IMR-90 (cell line): Measurements from ENCODE around the gene FGGY. TPM values are rescaled to one million over a fixed set of nuclear protein-coding genes. Genes with fewer than 3 reads are reported as not detected.
"Not testable (repeated sequence)": the region's sequence is repeated elsewhere in the genome, so short reads cannot be mapped to it uniquely, and the experiment has no call there.

Source experiments
- ATAC-seq: fragments of 200-7000 bp; cut with Tn5 transposase; 2 replicates; pipeline ENCODE4 v1.9.1; 2020; ENCODE audit warnings: low read depth, mild to moderate bottlenecking, moderate library complexity
- BruUV-seq: library from RNA; stranded (reverse); fragments of 400-500 nt; replicated peaks from 2 replicates; lab custom pipeline; 2021; lab: Mats Ljungman, UMichigan
- CTCF ChIA-PET: fragments of 300-600 bp; formaldehyde crosslinking; extraction: SDS; loops from one replicate; lab custom pipeline; 2021; ENCODE audit warnings: antibody characterized with exemption; lab: Yijun Ruan, JAX
- POLR2A ChIA-PET: fragments of 300-600 bp; sonication (Branson Sonifier 250); formaldehyde crosslinking; loops from one replicate; lab custom pipeline; 2022; ENCODE audit warnings: antibody characterized with exemption; ENCODE audit not compliant: unreplicated experiment; lab: Charles Lee
- DNase-seq: peaks from one replicate; pipeline ENCODE4 v3.0.0; 2013
- H2AFZ ChIP-seq: replicated peaks from 2 replicates; pipeline ENCODE3; 2013; ENCODE audit warnings: low read length, mild to moderate bottlenecking; ENCODE audit not compliant: poor library complexity
- H2AK5ac ChIP-seq: 2 replicates; pipeline ENCODE4 v1.6.1; 2013; ENCODE audit warnings: low read depth, low read length, inconsistent platforms
- H2AK9ac ChIP-seq: replicated peaks from 2 replicates; pipeline ENCODE3; 2013; ENCODE audit warnings: mild to moderate bottlenecking, low read depth, low read length, moderate library complexity; ENCODE audit not compliant: poor library complexity
- H2BK120ac ChIP-seq: 2 replicates; pipeline ENCODE4 v1.6.1; 2013; ENCODE audit warnings: low read depth, low read length, inconsistent platforms
- H2BK15ac ChIP-seq: 3 replicates; pipeline ENCODE4 v1.6.1; 2013; ENCODE audit warnings: low read depth, low read length, inconsistent platforms
- H2BK20ac ChIP-seq: 2 replicates; pipeline ENCODE4 v1.6.1; 2013; ENCODE audit warnings: low read depth, mild to moderate bottlenecking, inconsistent platforms, low read length, moderate library complexity
- H2BK5ac ChIP-seq: 2 replicates; pipeline ENCODE4 v1.6.1; 2013; ENCODE audit warnings: mild to moderate bottlenecking, low read depth, low read length, inconsistent platforms; ENCODE audit not compliant: poor library complexity, severe bottlenecking
- H3K14ac ChIP-seq: replicated peaks from 2 replicates; pipeline ENCODE4 v1.6.1; 2013; ENCODE audit warnings: low read depth, low read length, inconsistent platforms
- H3K18ac ChIP-seq: 2 replicates; pipeline ENCODE4 v1.6.1; 2013; ENCODE audit warnings: low read depth, low read length, control low read depth
- H3K23ac ChIP-seq: 2 replicates; pipeline ENCODE4 v1.6.1; 2013; ENCODE audit warnings: low read depth, low read length, inconsistent platforms
- H3K27ac ChIP-seq: 2 replicates; pipeline ENCODE4 v1.5.1; 2013; ENCODE audit warnings: mild to moderate bottlenecking, control low read depth, low read length; ENCODE audit not compliant: insufficient read depth
- H3K27me3 ChIP-seq: 2 replicates; pipeline ENCODE4 v1.6.1; 2013; ENCODE audit warnings: low read length; ENCODE audit not compliant: control insufficient read depth, insufficient read depth
- H3K36me3 ChIP-seq: 2 replicates; pipeline ENCODE4 v1.6.1; 2013; ENCODE audit warnings: low read length, mixed read lengths; ENCODE audit not compliant: control insufficient read depth, insufficient read depth
- H3K4ac ChIP-seq: 2 replicates; pipeline ENCODE4 v1.6.1; 2013; ENCODE audit warnings: low read depth, low read length, inconsistent platforms
- H3K4me1 ChIP-seq: 2 replicates; pipeline ENCODE4 v1.6.1; 2013; ENCODE audit warnings: low read length, mixed read lengths; ENCODE audit not compliant: control insufficient read depth, insufficient read depth
- H3K4me2 ChIP-seq: 2 replicates; pipeline ENCODE4 v1.6.1; 2013; ENCODE audit warnings: low read depth, mild to moderate bottlenecking, control low read depth, low read length, moderate library complexity
- H3K4me3 ChIP-seq: 2 replicates; pipeline ENCODE4 v1.5.1; 2013; ENCODE audit warnings: low read depth, mild to moderate bottlenecking, control low read depth, low read length, moderate library complexity; ENCODE audit not compliant: insufficient read depth
- H3K56ac ChIP-seq: 2 replicates; pipeline ENCODE4 v1.6.1; 2013; ENCODE audit warnings: low read length, inconsistent platforms; ENCODE audit not compliant: insufficient read depth; ENCODE audit errors: extremely low read depth
- H3K79me1 ChIP-seq, 2 experiments: 2 replicates each; pipeline ENCODE4 v1.6.1; 2013; ENCODE audit warnings: low read length in 2 of 2, inconsistent platforms in 1 of 2, low read depth in 1 of 2
- H3K9ac ChIP-seq: 2 replicates; pipeline ENCODE4 v1.6.1; 2013; ENCODE audit warnings: low read depth, low read length, control low read depth
- H3K9me1 ChIP-seq: 2 replicates; pipeline ENCODE4 v1.6.1; 2013; ENCODE audit warnings: low read length, inconsistent platforms; ENCODE audit not compliant: insufficient read depth
- H3K9me3 ChIP-seq: 2 replicates; pipeline ENCODE4 v1.6.1; 2013; ENCODE audit warnings: low read length; ENCODE audit not compliant: control insufficient read depth, insufficient read depth
- H4K20me1 ChIP-seq: 2 replicates; pipeline ENCODE4 v1.6.1; 2013; ENCODE audit warnings: low read length, inconsistent platforms; ENCODE audit not compliant: insufficient read depth
- H4K5ac ChIP-seq: 2 replicates; pipeline ENCODE4 v1.6.1; 2013; ENCODE audit warnings: mild to moderate bottlenecking, low read depth, low read length, control low read depth
- H4K8ac ChIP-seq, 2 experiments: 2 replicates each; pipeline ENCODE4 v1.6.1; 2013; ENCODE audit warnings: low read depth in 2 of 2, low read length in 2 of 2, control low read depth in 1 of 2, inconsistent platforms in 1 of 2
- H4K91ac ChIP-seq: 2 replicates; pipeline ENCODE4 v1.6.1; 2013; ENCODE audit warnings: low read depth, low read length, inconsistent platforms; ENCODE audit not compliant: insufficient read depth
- WGBS, 2 experiments: methylation state at CpG; one replicate each; pipeline versions ENCODE4 v1.1.5 to v1.1.7; 2013; ENCODE audit warnings: missing lambda C conversion rate in 2 of 2; ENCODE audit not compliant: insufficient read length in 1 of 2; ENCODE audit errors: extremely low coverage in 2 of 2; 5-methylcytosine and 5-hydroxymethylcytosine counted together
- dilution Hi-C: fragments of 300-500 bp; cut with HindIII; formaldehyde crosslinking; loops from one replicate; pipeline ENCODE4 v1.14.3; 2018; ENCODE audit warnings: low sequenced_read_pairs; ENCODE audit not compliant: unreplicated experiment
- in situ Hi-C: fragments of 300-500 bp; cut with MboI; formaldehyde crosslinking; loops from 3 replicates; pipeline ENCODE4 v1.14.3; 2019; ENCODE audit warnings: low sequenced_read_pairs, inconsistent platforms, mixed read lengths
- intact Hi-C: fragments of 100-400 bp; cut with micrococcal nuclease; formaldehyde crosslinking; loops from 2 replicates; pipeline ENCODE4 v1.10.0; 2022
- polyA plus RNA-seq, 3 experiments: library from polyadenylated mRNA; depleted of rRNA; stranded (reverse); fragments of >200 nt; gene quantifications; 2 replicates each; pipeline ENCODE4 v1.2.3, GENCODE V29; 2012; ENCODE audit warnings: low replicate concordance in 1 of 3
- total RNA-seq: library from RNA; depleted of rRNA; stranded (reverse); fragments of >200 nt; gene quantifications from 2 replicates; pipeline ENCODE4 v1.2.3, GENCODE V29; 2012

The FGGY gene
- total and polyA plus RNA-seq, 2 of the 4 experiments (the other 2 are of a cell fraction), result 5.6 to 14.0 TPM

GRCh38 chr1:59462942-59463341 lies 166.0 kb downstream of the FGGY start:
- H2AK5ac ChIP-seq, H2BK5ac ChIP-seq, H3K23ac ChIP-seq, H2BK120ac ChIP-seq, H3K18ac ChIP-seq, H3K14ac ChIP-seq, H3K4me1 ChIP-seq, H2BK20ac ChIP-seq, DNase-seq, in situ Hi-C loops, H2AK9ac ChIP-seq, H3K9me3 ChIP-seq, H3K27ac ChIP-seq, H4K5ac ChIP-seq, H3K36me3 ChIP-seq, H3K79me1 ChIP-seq, dilution Hi-C loops, H3K56ac ChIP-seq, intact Hi-C loops, H3K4me3 ChIP-seq, H3K9ac ChIP-seq, H4K20me1 ChIP-seq, H3K27me3 ChIP-seq, H2AFZ ChIP-seq, H3K4ac ChIP-seq, H3K4me2 ChIP-seq, BruUV-seq, CTCF ChIA-PET, H4K91ac ChIP-seq, H2BK15ac ChIP-seq, H4K8ac ChIP-seq, ATAC-seq, H3K9me1 ChIP-seq, POLR2A ChIA-PET: not testable (repeated sequence)
- WGBS, 2 experiments, result no CpG with 5 or more reads among the region's 2 CpGs

GRCh38 chr1:59465478-59465877 lies 168.6 kb downstream of the FGGY start:
- H4K20me1 ChIP-seq, H2AK5ac ChIP-seq, POLR2A ChIA-PET, DNase-seq, H4K91ac ChIP-seq, H2AK9ac ChIP-seq, H2AFZ ChIP-seq, H3K4me3 ChIP-seq, H3K27ac ChIP-seq, H3K9me3 ChIP-seq, H3K4me1 ChIP-seq, H3K4ac ChIP-seq, H2BK5ac ChIP-seq, in situ Hi-C loops, ATAC-seq, H3K18ac ChIP-seq, BruUV-seq, H2BK15ac ChIP-seq, H3K36me3 ChIP-seq, H2BK120ac ChIP-seq, H3K9me1 ChIP-seq, dilution Hi-C loops, H2BK20ac ChIP-seq, H3K56ac ChIP-seq, H3K4me2 ChIP-seq, H3K14ac ChIP-seq, intact Hi-C loops, CTCF ChIA-PET, H3K9ac ChIP-seq, H4K5ac ChIP-seq, H3K23ac ChIP-seq, H3K79me1 ChIP-seq, H3K27me3 ChIP-seq, H4K8ac ChIP-seq: not testable (repeated sequence)
